GM12872 (cell line): ENCODE results near the gene CCDC51.

Experiments
- CTCF ChIP-seq: IDR thresholded peaks from 3 replicates; pipeline ENCODE4 v1.5.1; 2011; ENCODE audit warnings: low read depth, mild to moderate bottlenecking, low read length, moderate library complexity; ENCODE audit not compliant: insufficient read depth

The CCDC51 gene

GRCh38 chr3:48415251-48415953 is 24.5 kb downstream of the CCDC51 start:
- TF ChIP-seq CTCF = peak; percentile 24; the same call in 1 of the 3 replicates

DNA sequence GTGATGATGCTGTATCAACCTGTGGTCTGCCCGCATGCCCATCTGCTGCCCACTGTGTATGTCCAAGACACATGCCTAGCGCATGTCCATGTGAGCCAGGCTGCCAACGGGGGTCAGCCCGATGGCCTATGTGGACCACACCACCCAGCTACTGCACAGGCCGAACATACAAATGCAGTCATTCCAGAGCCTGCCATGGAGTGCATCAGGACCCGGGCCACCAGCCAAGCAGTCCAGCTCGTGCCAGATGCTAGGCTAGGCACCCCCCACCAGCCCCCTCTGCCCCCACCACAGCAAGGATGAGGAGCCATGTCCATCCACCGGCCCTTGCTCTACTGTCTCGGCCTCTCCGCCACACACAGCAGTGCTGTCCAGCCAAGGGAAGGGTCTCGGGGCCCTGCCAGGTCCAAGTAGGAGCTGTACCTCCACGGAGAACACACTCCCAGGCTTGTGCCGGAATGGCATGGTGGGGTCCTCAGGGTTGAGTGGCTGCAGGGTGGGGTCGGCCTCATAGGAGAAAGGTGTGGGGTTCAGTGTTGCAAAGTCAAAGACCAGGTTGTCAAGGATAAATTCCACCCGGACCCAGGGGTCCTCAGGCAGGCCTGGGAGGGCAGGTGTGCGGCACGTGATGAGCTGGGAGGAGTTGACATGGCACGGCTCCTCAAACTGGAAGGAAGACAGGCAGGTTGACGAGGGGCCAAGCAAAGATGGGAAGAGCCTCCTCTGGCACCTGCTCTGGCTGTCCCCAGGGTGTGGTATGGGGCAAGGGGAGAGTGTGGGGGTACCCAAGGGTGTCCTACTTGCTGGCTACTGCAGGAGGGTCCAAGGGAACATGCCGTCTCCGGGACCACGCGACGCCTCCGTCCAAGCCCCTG is 25.3 kb downstream of the CCDC51 start:
- no peak for TF ChIP-seq CTCF

GRCh38 chr3:48413611-48414010 is 26.3 kb downstream of the CCDC51 start:
- TF ChIP-seq CTCF = no peak

DNA sequence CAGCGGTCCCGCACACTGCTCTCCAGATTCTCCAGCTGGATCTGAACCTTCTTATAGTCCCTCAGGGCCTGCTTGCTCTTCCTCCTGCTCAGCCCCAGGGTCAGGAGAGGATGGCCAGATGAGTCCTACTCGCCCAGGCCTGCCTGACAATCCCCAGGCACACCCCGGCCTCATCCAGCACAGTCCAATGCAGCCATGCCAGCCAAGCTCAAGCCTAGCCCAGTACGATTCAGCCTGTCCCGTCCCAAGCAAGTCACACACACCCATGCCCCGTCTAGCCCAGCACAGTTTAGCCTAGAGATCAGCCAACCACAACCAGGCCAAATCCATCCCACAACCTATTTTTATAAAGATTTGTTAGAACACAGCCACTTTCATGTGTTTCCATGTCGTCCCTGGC is 26.8 kb downstream of the CCDC51 start:
- TF ChIP-seq CTCF = no peak

DNA sequence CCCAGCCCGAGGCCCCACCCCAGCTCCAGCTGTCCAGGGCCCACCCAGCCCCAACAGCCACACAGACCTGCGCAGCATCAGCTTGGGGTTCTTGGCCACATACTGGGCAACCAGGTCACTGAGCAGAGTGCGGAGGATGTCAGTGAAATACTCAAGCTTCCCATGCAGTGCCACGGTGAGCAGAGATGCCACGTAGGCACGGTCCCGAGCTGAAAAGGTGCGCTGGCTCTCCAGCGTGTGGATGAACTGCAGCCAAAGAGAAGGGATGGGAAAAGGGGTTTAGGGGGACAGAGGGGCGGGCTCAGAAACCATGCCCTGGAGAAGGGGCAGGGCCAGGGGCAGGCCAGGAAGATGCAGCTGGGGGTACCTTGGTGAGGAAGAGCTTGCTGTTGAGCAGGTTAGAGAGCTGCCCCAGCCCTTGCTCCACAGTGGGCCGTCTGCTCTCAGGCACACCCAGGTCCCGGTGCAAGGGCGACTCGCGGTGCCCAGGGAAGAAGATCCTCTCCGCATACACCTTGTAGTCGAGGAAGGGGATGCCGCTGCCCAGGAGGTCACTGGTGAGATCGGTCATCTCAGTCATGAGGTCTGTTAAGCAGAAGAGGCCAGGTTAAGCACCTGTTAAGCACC is 27.4 kb downstream of the CCDC51 start:
- no peak for TF ChIP-seq CTCF

- no peak for TF ChIP-seq CTCF
Measured at GRCh38 chr3:48411606-48412374, 28.1 kb downstream of the CCDC51 start.

DNA sequence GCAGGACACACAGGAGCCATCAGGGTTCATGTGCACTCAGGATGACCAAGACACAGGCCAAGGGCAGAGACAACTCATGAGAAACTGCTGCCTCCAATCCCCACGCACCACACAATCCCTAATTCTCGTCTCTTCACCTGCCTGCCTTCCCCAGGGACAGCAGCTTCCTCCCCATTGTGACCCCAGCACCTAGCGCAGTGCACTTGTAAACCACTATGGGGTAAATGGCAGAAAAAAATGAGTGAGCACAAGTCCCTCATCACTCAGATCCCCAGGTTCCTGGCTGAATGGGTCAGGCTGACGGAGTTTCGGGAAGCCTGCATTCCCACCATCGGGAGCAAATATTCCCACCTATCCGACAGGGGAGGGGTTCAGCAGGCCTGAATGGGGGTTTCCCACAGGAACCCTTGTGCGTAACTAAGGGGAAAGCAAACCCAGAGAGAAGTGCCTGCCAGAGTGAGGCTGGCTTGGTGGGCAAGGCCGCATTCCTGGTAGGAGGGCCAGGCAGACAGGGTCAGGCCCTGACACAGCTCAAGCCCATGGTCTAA is 28.8 kb downstream of the CCDC51 start:
- TF ChIP-seq CTCF = no peak
